ENCODE measurements around the gene FHIT.

DNA sequence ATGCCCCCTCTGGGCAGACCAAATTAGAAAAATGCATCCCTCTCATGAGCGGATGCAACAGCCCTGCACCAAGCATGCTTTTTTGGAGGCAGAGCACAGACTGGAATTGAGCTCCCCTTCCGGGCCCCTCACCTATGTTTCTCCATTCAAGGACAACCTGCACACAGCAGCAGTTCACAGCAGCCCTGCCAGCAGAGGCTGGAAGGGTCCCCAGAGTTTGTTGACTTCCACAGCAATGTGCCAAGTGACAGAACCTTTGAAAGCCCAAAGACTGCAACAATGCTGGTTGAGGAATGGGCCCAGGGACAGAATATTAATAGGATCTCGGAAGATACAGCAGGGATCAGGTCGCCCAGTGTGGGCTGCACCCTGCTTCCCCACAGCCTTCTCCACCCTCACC lies 650.4 kb downstream of the FHIT start:
- TF ChIP-seq, protein P1, sequence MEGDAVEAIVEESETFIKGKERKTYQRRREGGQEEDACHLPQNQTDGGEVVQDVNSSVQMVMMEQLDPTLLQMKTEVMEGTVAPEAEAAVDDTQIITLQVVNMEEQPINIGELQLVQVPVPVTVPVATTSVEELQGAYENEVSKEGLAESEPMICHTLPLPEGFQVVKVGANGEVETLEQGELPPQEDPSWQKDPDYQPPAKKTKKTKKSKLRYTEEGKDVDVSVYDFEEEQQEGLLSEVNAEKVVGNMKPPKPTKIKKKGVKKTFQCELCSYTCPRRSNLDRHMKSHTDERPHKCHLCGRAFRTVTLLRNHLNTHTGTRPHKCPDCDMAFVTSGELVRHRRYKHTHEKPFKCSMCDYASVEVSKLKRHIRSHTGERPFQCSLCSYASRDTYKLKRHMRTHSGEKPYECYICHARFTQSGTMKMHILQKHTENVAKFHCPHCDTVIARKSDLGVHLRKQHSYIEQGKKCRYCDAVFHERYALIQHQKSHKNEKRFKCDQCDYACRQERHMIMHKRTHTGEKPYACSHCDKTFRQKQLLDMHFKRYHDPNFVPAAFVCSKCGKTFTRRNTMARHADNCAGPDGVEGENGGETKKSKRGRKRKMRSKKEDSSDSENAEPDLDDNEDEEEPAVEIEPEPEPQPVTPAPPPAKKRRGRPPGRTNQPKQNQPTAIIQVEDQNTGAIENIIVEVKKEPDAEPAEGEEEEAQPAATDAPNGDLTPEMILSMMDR (IDR thresholded peaks at IDR 0.05; ENCODE audit: low read depth, low read length), result no peak
- TF ChIP-seq EZH2phosphoT487 (IDR thresholded peaks at IDR 0.05; ENCODE audit: low read depth), result no peak
